ENCODE data around the gene PDE4B.

PDE4B gene

GRCh38 chr1:66182551-66183178, 390.0 kb downstream of the PDE4B start:
- peak; percentile 23 for DNase-seq (ENCODE audit: low read depth)

GRCh38 chr1:66183400-66183799, 390.7 kb downstream of the PDE4B start:
- DNase-seq (ENCODE audit: low read depth), result no peak

GRCh38 chr1:66197120-66197519, 404.4 kb downstream of the PDE4B start:
- no peak for DNase-seq (ENCODE audit: low read depth)

GRCh38 chr1:66197785-66198184, 405.1 kb downstream of the PDE4B start:
- DNase-seq (ENCODE audit: low read depth), result no peak

GRCh38 chr1:66206563-66207144, 414.0 kb downstream of the PDE4B start:
- DNase-seq (ENCODE audit: low read depth), result no peak

DNA sequence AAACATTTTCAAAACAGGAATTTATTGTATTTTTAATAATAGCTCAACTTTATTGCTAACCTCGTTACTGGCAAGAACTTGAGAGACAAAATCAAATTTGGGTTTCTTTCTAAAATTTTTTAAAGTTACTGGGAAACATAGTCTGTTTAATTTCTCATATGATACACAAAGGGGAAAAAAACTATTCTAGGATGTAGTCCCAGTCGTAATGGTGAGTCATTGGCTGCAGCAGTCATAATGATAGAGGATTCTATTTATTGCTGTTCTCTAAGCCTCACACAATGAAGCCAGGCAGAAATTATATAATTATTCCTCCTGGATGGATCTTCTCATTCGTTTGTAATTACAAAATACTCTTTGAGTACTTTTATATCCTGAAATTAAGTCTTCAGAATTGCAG, 414.8 kb downstream of the PDE4B start:
- no peak for DNase-seq (ENCODE audit: low read depth)

DNA sequence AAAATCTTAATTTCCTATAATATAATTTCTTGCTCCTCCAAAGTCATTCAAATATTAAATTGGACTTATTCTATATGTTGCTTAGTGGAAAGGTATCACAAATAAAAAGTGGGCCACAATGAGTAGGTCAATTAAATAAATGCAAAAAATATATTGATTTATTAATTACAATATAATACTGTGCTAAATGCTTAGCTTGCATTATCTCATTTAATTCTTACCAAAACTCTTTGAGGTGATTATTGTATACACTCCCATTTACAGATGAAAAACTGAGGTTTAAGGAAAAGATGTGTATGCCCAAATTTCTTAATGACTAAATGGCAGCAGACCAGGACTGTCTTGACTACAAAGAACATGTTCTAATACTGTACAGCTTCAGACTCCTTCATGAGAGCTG, 415.9 kb downstream of the PDE4B start:
- DNase-seq (ENCODE audit: low read depth), result no peak

DNA sequence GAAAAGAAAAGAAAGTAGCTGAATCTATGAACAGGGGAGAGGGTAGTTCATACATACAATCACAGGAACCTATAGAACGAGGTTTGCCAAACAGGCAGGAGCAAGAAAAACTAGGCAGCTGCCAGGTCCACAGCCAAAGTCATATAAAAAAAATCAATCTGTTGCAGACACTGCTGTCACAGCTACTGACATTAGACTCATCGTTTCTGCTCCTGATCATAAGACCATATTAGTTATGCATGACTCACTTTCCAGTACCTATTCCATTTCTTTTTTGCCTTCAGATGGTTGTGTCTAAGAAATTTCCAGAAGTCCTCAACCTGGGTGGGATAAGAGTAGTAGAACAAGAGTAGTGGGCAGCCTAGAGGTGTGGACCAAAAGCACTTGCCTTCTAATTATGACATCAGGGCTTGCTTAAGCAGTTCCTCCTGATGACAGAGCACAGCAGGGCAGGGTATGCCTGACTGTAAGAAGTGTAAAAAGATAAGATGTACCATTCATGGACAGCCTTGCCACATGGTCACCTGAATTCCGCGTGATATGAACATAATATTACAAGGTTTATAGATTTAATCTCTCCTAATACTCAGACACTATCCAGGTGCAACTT, 418.0 kb downstream of the PDE4B start:
- no peak for DNase-seq (ENCODE audit: low read depth)

GRCh38 chr1:66211521-66211920, 418.8 kb downstream of the PDE4B start:
- no peak for DNase-seq (ENCODE audit: low read depth)

GRCh38 chr1:66213491-66213890, 420.8 kb downstream of the PDE4B start:
- DNase-seq (ENCODE audit: low read depth), result no peak

DNA sequence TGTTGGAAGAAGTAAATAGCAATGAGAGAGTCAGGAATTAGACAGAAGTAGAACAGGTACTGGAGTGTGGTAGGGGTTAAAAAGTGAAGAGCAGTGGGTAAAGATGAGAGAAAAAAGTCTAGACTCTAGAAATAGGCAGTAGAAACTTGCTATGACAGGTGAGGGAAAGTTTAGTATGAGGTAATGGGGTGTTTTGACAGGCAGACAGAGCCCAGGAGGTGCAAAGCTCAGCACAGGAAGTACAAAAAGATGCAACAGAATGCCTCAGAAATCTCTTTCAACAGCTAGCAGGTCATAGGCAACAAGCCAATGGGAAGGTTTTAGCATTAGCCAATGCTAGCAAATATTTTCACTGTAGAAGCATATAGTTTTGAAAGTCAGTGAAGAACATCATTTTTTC, 422.2 kb downstream of the PDE4B start:
- no peak for DNase-seq (ENCODE audit: low read depth)

- DNase-seq (ENCODE audit: low read depth), result no peak
Measured at GRCh38 chr1:66217021-66217420, 424.3 kb downstream of the PDE4B start.

DNA sequence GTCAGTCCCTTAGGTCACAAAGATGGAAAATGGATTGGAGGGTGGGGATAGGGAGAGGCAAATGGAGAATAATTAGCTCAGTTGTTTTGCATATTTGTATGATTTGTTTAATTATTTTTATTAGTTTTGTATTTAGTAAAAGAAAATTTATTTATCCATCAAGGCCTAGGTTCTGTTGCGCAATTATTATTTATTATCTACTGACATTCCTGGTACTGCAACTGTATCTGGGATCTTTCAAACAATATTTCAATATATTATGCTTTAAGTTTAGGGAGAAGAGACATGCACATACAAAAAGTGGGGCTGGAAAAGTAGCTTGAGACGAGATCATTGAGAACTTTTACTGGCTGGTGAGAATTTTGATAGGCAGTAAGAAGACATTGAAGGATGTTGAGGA, 424.9 kb downstream of the PDE4B start:
- DNase-seq (ENCODE audit: low read depth), result no peak

- no peak for DNase-seq (ENCODE audit: low read depth)
Measured at GRCh38 chr1:66220477-66220876, 427.8 kb downstream of the PDE4B start.

- DNase-seq (ENCODE audit: low read depth), result no peak
Measured at GRCh38 chr1:66223681-66224080, 431.0 kb downstream of the PDE4B start.

DNA sequence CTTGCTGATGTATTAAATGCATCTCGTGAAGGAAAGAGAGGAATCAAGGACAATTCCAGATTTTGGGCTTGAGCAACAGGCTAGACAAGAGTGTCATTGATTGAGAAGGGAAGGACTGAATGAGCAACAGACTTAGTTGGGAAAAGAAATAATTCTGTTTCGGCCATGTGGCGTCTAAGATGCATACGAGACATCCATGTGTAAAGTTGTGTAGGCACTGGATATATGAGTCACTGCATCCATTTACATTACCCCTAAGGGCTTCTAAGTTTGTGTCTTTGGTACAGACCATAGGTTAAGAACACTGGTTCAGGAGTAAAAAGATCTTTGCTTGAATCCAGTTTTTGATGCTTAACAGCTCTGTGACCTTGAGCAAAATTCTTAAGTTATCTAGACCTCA, 434.3 kb downstream of the PDE4B start:
- DNase-seq (ENCODE audit: low read depth), result no peak

GRCh38 chr1:66227966-66228365, 435.3 kb downstream of the PDE4B start:
- DNase-seq (ENCODE audit: low read depth), result no peak

DNA sequence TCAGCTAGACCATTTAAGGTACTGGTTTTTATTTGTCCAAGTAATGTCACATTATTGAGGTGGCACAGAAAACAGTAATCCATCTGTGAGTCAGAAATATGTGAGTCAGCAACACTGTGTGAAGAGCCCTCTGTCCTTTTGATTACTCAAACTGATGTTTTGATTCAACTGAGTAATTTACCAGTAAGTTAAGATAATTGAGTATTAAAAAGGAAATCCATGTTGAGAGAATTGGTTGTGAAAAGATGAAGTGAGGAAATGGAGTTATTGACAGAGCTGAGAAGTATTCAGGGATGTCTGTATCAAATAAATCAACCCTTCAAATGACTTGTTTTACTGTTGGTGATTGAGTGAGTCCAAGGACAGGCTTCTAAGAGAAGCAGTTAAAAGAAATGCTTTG, 438.5 kb downstream of the PDE4B start:
- no peak for DNase-seq (ENCODE audit: low read depth)

GRCh38 chr1:66231681-66232463, 439.2 kb downstream of the PDE4B start:
- DNase-seq (ENCODE audit: low read depth), result no peak

DNA sequence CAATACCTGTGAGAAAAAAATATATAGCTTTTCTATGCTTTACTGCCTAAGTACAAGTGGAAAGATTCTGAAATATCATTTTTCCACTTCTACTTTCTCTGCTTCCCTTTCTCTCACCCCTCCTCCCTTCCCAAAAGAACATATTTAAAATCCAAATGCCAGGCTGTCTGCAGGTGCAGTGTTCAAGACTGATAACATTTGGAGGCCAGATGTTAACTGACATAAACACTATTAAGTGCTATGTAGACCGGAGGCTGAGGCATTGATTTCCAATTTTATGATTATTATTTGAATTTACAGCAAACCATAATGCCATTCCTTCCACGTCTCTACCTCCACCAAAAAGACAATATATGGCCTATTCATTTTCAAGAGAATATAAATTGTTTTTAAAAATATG, 444.3 kb downstream of the PDE4B start:
- DNase-seq (ENCODE audit: low read depth), result no peak

GRCh38 chr1:66237722-66238479, 445.2 kb downstream of the PDE4B start:
- DNase-seq (ENCODE audit: low read depth), result no peak

DNA sequence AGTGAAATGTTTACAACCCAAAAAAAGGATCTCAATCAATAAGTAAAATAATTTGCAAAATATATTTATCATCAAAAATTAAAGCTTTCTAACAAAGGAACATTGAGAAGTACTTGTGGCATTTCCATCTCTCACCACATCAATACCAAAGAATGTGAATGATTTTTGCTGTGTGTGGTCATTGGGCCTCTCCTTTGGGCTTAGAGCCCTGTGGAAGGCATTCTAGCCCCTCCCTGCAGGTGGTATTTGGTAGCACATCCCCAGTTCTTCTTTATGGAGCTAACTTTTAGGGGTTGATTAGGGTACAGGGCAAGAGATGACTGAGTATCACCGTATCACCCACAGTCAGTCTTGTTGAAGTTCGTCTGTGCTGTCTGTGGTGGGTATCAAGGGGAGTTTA, 447.1 kb downstream of the PDE4B start:
- DNase-seq (ENCODE audit: low read depth), result no peak
